ENCODE data around the gene SLC38A10.

The SLC38A10 gene

GRCh38 chr17:81257533-81257932 lies 37.6 kb downstream of the SLC38A10 start:
- TF ChIP-seq CTCF (IDR thresholded peaks at IDR 0.05; ENCODE audit: low read depth, low read length): no peak
- no peak overlapping the region for H3K4me3 ChIP-seq (replicated peaks in 1 of 2; ENCODE audit: low read depth in 2 of 2, low read length in 2 of 2)
- no peak for DNase-seq (ENCODE audit: low read depth in 2 of 2)

GRCh38 chr17:81256616-81257015 lies 38.5 kb downstream of the SLC38A10 start:
- TF ChIP-seq CTCF (IDR thresholded peaks at IDR 0.05; ENCODE audit: low read depth, low read length): no peak
- no peak overlapping the region for H3K4me3 ChIP-seq (replicated peaks in 1 of 2; ENCODE audit: low read depth in 2 of 2, low read length in 2 of 2)
- DNase-seq (ENCODE audit: low read depth in 2 of 2): peak; percentile 33 to 85

GRCh38 chr17:81254955-81255717 lies 40.0 kb downstream of the SLC38A10 start:
- DNase-seq (ENCODE audit: low read depth in 2 of 2): peak; percentile 78 to 85
- no peak overlapping the region for H3K4me3 ChIP-seq (replicated peaks in 1 of 2; ENCODE audit: low read depth in 2 of 2, low read length in 2 of 2)
- peak; percentile 70 for TF ChIP-seq CTCF (IDR thresholded peaks at IDR 0.05; ENCODE audit: low read depth, low read length)

GRCh38 chr17:81253358-81254131 lies 41.6 kb downstream of the SLC38A10 start:
- DNase-seq (ENCODE audit: low read depth in 2 of 2): peak; percentile 48 to 51

DNA sequence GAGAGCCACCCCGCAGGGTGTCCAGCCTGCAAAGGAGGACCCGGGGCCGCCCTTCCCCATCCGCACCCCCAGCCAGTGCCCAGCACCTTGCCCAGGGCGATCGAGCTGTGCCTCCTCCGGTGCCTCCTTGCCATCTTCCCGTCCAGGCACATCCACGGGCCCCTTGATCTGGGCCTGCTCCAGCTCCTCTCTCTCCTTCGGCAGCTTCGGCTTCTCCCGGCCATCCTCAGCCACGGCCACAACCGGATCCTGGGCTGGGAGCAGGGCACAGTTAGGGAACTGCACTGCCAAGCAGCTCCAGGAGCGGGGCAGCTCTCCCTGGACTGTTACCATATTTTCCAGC lies 42.1 kb downstream of the SLC38A10 start:
- no peak for TF ChIP-seq CTCF (IDR thresholded peaks at IDR 0.05; ENCODE audit: low read depth, low read length)
- H3K4me3 ChIP-seq (replicated peaks in 1 of 2; ENCODE audit: low read depth in 2 of 2, low read length in 2 of 2): no peak overlapping the region
- DNase-seq (ENCODE audit: low read depth in 2 of 2): no peak

More at GRCh38 chr17:81253358-81254131, 41.6 kb downstream of the SLC38A10 start:
- TF ChIP-seq CTCF (IDR thresholded peaks at IDR 0.05; ENCODE audit: low read depth, low read length): peak; percentile 70
- H3K4me3 ChIP-seq (replicated peaks in 1 of 2; ENCODE audit: low read depth in 2 of 2, low read length in 2 of 2): no peak overlapping the region

GRCh38 chr17:81252326-81252986 lies 42.7 kb downstream of the SLC38A10 start:
- H3K4me3 ChIP-seq (replicated peaks in 1 of 2; ENCODE audit: low read depth in 2 of 2, low read length in 2 of 2): no peak overlapping the region
- no peak for TF ChIP-seq CTCF (IDR thresholded peaks at IDR 0.05; ENCODE audit: low read depth, low read length)
- DNase-seq (ENCODE audit: low read depth in 2 of 2): no peak
